ENCODE measurements around the gene BLNK.
A peak's percentile ranks its signal among the peaks of the same experiment; 100 is the strongest.

BLNK gene

GRCh38 chr10:96279191-96279641, 7.8 kb upstream of the BLNK start:
- Histone ChIP-seq H3K9me3 (ENCODE audit: control insufficient read depth, low read length) (no peaks in the 10 kb centered on the region), H3K4me1 (peaks cover 3% of the 10 kb centered on the region), H3K4me3 (ENCODE audit: low read depth, low read length) (no peak overlapping the region), H2AFZ (no peak overlapping the region), H3K4me2 (ENCODE audit: low read length) (no peak overlapping the region), H3K27ac (no peak overlapping the region), H3K27me3 (ENCODE audit: control insufficient read depth, insufficient read depth, low read length) (no peaks in the 10 kb centered on the region), H3K9ac (no peak overlapping the region), H3K36me3 (ENCODE audit: control insufficient read depth, insufficient read depth, low read length) (no peaks in the 10 kb centered on the region), H3K79me2 (no peaks in the 10 kb centered on the region)
- TF ChIP-seq CTCF (IDR thresholded peaks at IDR 0.05), result no peak

- no peak overlapping the region for H3K4me2 ChIP-seq (ENCODE audit: low read length)
- H3K9ac ChIP-seq, result no peak overlapping the region
- no peaks in the 10 kb centered on the region for H3K36me3 ChIP-seq (ENCODE audit: control insufficient read depth, insufficient read depth, low read length)
- no peak overlapping the region for H2AFZ ChIP-seq
- no peak for TF ChIP-seq CTCF (IDR thresholded peaks at IDR 0.05)
- H3K4me3 ChIP-seq (ENCODE audit: low read depth, low read length), result no peak overlapping the region
- H3K27me3 ChIP-seq (ENCODE audit: control insufficient read depth, insufficient read depth, low read length), result no peaks in the 10 kb centered on the region
- H3K4me1 ChIP-seq, result peaks cover 9% of the 10 kb centered on the region
- H3K9me3 ChIP-seq (ENCODE audit: control insufficient read depth, low read length), result no peaks in the 10 kb centered on the region
- H3K79me2 ChIP-seq, result no peaks in the 10 kb centered on the region
- H3K27ac ChIP-seq, result no peak overlapping the region
These were observed 5.5 kb upstream of the BLNK start for GRCh38 chr10:96276831-96277230.

- no peaks in the 10 kb centered on the region for H3K9me3 ChIP-seq (ENCODE audit: control insufficient read depth, low read length)
- H3K9ac ChIP-seq, result no peak overlapping the region
- H3K4me1 ChIP-seq, result peaks cover 9% of the 10 kb centered on the region
- H3K27ac ChIP-seq, result no peak overlapping the region
- no peak for TF ChIP-seq CTCF (IDR thresholded peaks at IDR 0.05)
- H3K79me2 ChIP-seq, result no peaks in the 10 kb centered on the region
- no peaks in the 10 kb centered on the region for H3K36me3 ChIP-seq (ENCODE audit: control insufficient read depth, insufficient read depth, low read length)
- H3K4me2 ChIP-seq (ENCODE audit: low read length), result no peak overlapping the region
- no peak overlapping the region for H3K4me3 ChIP-seq (ENCODE audit: low read depth, low read length)
- no peak overlapping the region for H2AFZ ChIP-seq
- H3K27me3 ChIP-seq (ENCODE audit: control insufficient read depth, insufficient read depth, low read length), result no peaks in the 10 kb centered on the region
These were observed 5.1 kb upstream of the BLNK start for GRCh38 chr10:96276426-96276825.

GRCh38 chr10:96275685-96276418, 4.5 kb upstream of the BLNK start:
- Histone ChIP-seq H3K27me3 (ENCODE audit: control insufficient read depth, insufficient read depth, low read length) (no peaks in the 10 kb centered on the region), H3K27ac (peak overlapping the region; percentile 58), H3K4me3 (ENCODE audit: low read depth, low read length) (no peak overlapping the region), H3K9me3 (ENCODE audit: control insufficient read depth, low read length) (no peaks in the 10 kb centered on the region), H3K79me2 (no peaks in the 10 kb centered on the region), H3K36me3 (ENCODE audit: control insufficient read depth, insufficient read depth, low read length) (no peaks in the 10 kb centered on the region), H2AFZ (peak overlapping the region; percentile 63), H3K4me1 (peaks cover 12% of the 10 kb centered on the region), H3K4me2 (ENCODE audit: low read length) (no peak overlapping the region), H3K9ac (no peak overlapping the region)
- TF ChIP-seq CTCF (IDR thresholded peaks at IDR 0.05), result no peak

All from parathyroid adenoma (tissue), 2 donors.